Lower leg skin (tissue), 3 donors: Measurements from ENCODE around the gene OR4S2.

Experiments
- POLR2A ChIP-seq, 2 donors: fragments of 450-650 bp; IDR thresholded peaks; one replicate each; pipeline ENCODE4 v1.6.1; 2016 to 2017; ENCODE audit warnings: antibody characterized with exemption in 2 of 2, mild to moderate bottlenecking in 1 of 2, moderate library complexity in 1 of 2
- TF ChIP-seq, protein P1 (sequence below), 3 donors: fragments of 450-650 bp; IDR thresholded peaks; one replicate each; pipeline ENCODE4 v1.5.1; 2016; ENCODE audit warnings: antibody characterized with exemption in 3 of 3, mild to moderate bottlenecking in 3 of 3, moderate library complexity in 2 of 3

DNA sequence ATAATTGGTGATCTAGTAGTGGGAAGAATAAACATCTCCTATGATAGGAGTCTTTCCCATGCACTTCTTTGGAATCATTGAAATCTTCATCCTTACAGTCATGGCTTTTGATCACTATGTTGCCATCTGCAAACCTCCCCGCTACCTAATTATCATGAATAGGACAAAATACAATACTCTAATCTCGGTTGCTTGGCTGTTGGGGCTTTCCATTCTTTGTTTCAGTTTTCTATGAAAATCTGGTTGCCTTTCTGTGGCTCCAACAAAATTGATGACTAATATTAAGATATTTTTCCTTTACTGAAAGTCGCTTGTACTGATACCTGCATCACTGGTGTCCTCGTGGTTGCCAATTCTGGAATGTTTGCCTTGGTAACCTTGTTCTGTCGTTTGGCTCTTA, 25.7 kb downstream of the OR4S2 start:
- TF ChIP-seq POLR2A (IDR thresholded peaks at IDR 0.05), result no peak
- TF ChIP-seq, protein P1, sequence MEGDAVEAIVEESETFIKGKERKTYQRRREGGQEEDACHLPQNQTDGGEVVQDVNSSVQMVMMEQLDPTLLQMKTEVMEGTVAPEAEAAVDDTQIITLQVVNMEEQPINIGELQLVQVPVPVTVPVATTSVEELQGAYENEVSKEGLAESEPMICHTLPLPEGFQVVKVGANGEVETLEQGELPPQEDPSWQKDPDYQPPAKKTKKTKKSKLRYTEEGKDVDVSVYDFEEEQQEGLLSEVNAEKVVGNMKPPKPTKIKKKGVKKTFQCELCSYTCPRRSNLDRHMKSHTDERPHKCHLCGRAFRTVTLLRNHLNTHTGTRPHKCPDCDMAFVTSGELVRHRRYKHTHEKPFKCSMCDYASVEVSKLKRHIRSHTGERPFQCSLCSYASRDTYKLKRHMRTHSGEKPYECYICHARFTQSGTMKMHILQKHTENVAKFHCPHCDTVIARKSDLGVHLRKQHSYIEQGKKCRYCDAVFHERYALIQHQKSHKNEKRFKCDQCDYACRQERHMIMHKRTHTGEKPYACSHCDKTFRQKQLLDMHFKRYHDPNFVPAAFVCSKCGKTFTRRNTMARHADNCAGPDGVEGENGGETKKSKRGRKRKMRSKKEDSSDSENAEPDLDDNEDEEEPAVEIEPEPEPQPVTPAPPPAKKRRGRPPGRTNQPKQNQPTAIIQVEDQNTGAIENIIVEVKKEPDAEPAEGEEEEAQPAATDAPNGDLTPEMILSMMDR (IDR thresholded peaks at IDR 0.05), result no peak
